K562 (cell line): ENCODE results near the gene HAND2. TPM values are rescaled to one million over a fixed set of nuclear protein-coding genes. Genes with fewer than 3 reads are reported as not detected.

Source experiments
- ATAC-seq: fragments of 200-7000 bp; cut with Tn5 transposase; 3 replicates; pipeline ENCODE4 v1.9.1; 2020; ENCODE audit warnings: moderate library complexity
- BruUV-seq: library from RNA; stranded (reverse); fragments of 400-500 nt; replicated peaks from 2 replicates; lab custom pipeline; 2021; lab: Mats Ljungman, UMichigan
- CTCF ChIA-PET: fragments of 300-600 bp; formaldehyde crosslinking; extraction: SDS; loops from one replicate; lab custom pipeline; 2021; ENCODE audit warnings: low intra/inter-chr PET ratio; lab: Yijun Ruan, JAX
- POLR2A ChIA-PET: fragments of 300-600, 350-650 bp; sonication (Branson Sonifier 250); formaldehyde crosslinking; extraction: SDS; loops from one replicate; lab custom pipeline; 2021; ENCODE audit warnings: antibody characterized with exemption, inconsistent platforms; lab: Yijun Ruan, JAX
- DNase-seq, 4 experiments: peaks; one replicate each; pipeline versions ENCODE4 v3.0.0 to v3.0.0-alpha.2; 2011 to 2018; ENCODE audit warnings: low spot score in 3 of 4, mixed read lengths in 3 of 4; ENCODE audit errors: extremely low read depth in 1 of 4
- FAIRE-seq: peaks from 2 replicates; lab custom pipeline; 2011; peaks lifted over from hg19 to GRCh38; lab: Jason Lieb, UNC
- H2AFZ ChIP-seq: 2 replicates; pipeline ENCODE4 v1.6.0; 2011; ENCODE audit warnings: low read depth, low read length, control low read depth, inconsistent platforms
- H3K27ac ChIP-seq: fragments of 200-600 bp; 3 replicates; pipeline ENCODE4 v1.8.0; 2011; ENCODE audit warnings: low read depth, mild to moderate bottlenecking, control low read depth, inconsistent platforms, low read length, moderate library complexity, mixed read lengths; ENCODE audit errors: extremely low read depth
- H3K27me3 ChIP-seq, 2 experiments: fragments of 300-600 bp in 1 of 2; 2 replicates in 1 of 2; 3 replicates in 1 of 2; pipeline versions ENCODE4 v1.6.0 to v1.8.0; 2011; ENCODE audit warnings: inconsistent platforms in 2 of 2, low read length in 2 of 2, mild to moderate bottlenecking in 1 of 2, mixed read lengths in 1 of 2, moderate library complexity in 1 of 2; ENCODE audit not compliant: control insufficient read depth in 2 of 2, insufficient read depth in 2 of 2
- H3K36me3 ChIP-seq: fragments of 300-600 bp; 3 replicates; pipeline ENCODE4 v1.8.0; 2011; ENCODE audit warnings: mild to moderate bottlenecking, low read length, inconsistent platforms; ENCODE audit not compliant: control insufficient read depth, insufficient read depth
- H3K4me1 ChIP-seq, 2 experiments: fragments of 200-600 bp in 1 of 2; replicated peaks in 1 of 2; 2 replicates in 1 of 2; 3 replicates in 1 of 2; pipeline versions ENCODE4 v1.5.1 to v1.8.0; 2011; ENCODE audit warnings: inconsistent platforms in 2 of 2, low read length in 2 of 2, mild to moderate bottlenecking in 1 of 2, mixed read lengths in 1 of 2, moderate library complexity in 1 of 2; ENCODE audit not compliant: control insufficient read depth in 2 of 2, insufficient read depth in 2 of 2
- H3K4me2 ChIP-seq: 2 replicates; pipeline ENCODE4 v1.6.1; 2011; ENCODE audit warnings: low read length, control low read depth, inconsistent platforms, mixed read lengths; ENCODE audit not compliant: insufficient read depth
- H3K4me3 ChIP-seq: fragments of 200-600 bp; sonication (generic), shearing (Covaris generic); 2 replicates; pipeline ENCODE4 v1.5.1; 2016; ENCODE audit warnings: control low read depth, inconsistent platforms
- H3K79me2 ChIP-seq: fragments of 200-600 bp; 3 replicates; pipeline ENCODE4 v1.8.0; 2011; ENCODE audit warnings: low read length, inconsistent platforms; ENCODE audit not compliant: control insufficient read depth, insufficient read depth
- H3K9ac ChIP-seq, 2 experiments: 2 replicates each; pipeline versions ENCODE4 v1.6.0 to v1.6.1; 2011; ENCODE audit warnings: low read depth in 2 of 2, low read length in 2 of 2, control low read depth in 1 of 2, inconsistent platforms in 1 of 2, mild to moderate bottlenecking in 1 of 2, mixed read lengths in 1 of 2; ENCODE audit not compliant: insufficient read depth in 1 of 2
- H3K9me1 ChIP-seq: one replicate; pipeline ENCODE4 v1.6.0; 2011; ENCODE audit warnings: inconsistent platforms, mild to moderate bottlenecking, low read length, moderate library complexity; ENCODE audit not compliant: control insufficient read depth, insufficient read depth
- H3K9me3 ChIP-seq: replicated peaks from 2 replicates; pipeline ENCODE4 v1.5.1; 2011; ENCODE audit warnings: low read depth, low read length, inconsistent platforms; ENCODE audit not compliant: control insufficient read depth, insufficient read depth
- H4K20me1 ChIP-seq: replicated peaks from 2 replicates; pipeline ENCODE4 v1.6.1; 2011; ENCODE audit warnings: low read length, inconsistent platforms, mixed read lengths; ENCODE audit not compliant: control insufficient read depth, insufficient read depth
- DMBX1 ChIP-seq: fragments of 250-450 bp; sonication (Bioruptor Pico); IDR thresholded peaks from 2 replicates; pipeline ENCODE4 v1.8.0; 2022; ENCODE audit warnings: inconsistent platforms, mild to moderate bottlenecking, moderate library complexity, borderline replicate concordance
- ESRRB ChIP-seq: fragments of 250-450 bp; sonication (Bioruptor Pico); IDR thresholded peaks from 2 replicates; pipeline ENCODE4 v1.5.0; 2020; ENCODE audit warnings: mild to moderate bottlenecking, moderate library complexity, borderline replicate concordance
- FUS ChIP-seq: fragments of 200-400 bp; formaldehyde crosslinking; optimal IDR thresholded peaks from 2 replicates; pipeline ENCODE3; 2017; ENCODE audit warnings: low read depth, low read length
- GABPB2 ChIP-seq: fragments of 250-450 bp; sonication (Bioruptor Pico); conservative IDR thresholded peaks from 2 replicates; pipeline ENCODE4 v1.5.1; 2021; ENCODE audit warnings: mild to moderate bottlenecking
- NR2C1 ChIP-seq, 2 experiments: fragments of 450-650 bp; IDR thresholded peaks; 2 replicates each; pipeline ENCODE4 v1.6.1; 2017; ENCODE audit warnings: mild to moderate bottlenecking in 2 of 2, antibody characterized with exemption in 1 of 2, inconsistent platforms in 1 of 2, missing compliant biosample characterization in 1 of 2, missing genetic modification characterization in 1 of 2
- PRPF4 ChIP-seq: fragments of 200-400 bp; formaldehyde crosslinking; IDR thresholded peaks from one replicate; pipeline ENCODE4 v1.6.1; 2017; ENCODE audit warnings: low read length, low read depth, mild to moderate bottlenecking; ENCODE audit not compliant: insufficient read depth, poor library complexity, severe bottlenecking
- SOX6 ChIP-seq: fragments of 450-650 bp; IDR thresholded peaks from 2 replicates; pipeline ENCODE4 v1.6.1; 2014; ENCODE audit warnings: mild to moderate bottlenecking
- ZNF347 ChIP-seq: fragments of 450-650 bp; formaldehyde crosslinking; IDR thresholded peaks from 2 replicates; pipeline ENCODE4 v1.4.0; 2020; ENCODE audit warnings: low read depth, mild to moderate bottlenecking, moderate library complexity
- ZNF354B ChIP-seq: fragments of 250-450 bp; sonication (Bioruptor Pico); IDR thresholded peaks from 2 replicates; pipeline ENCODE4 v1.4.0; 2020
- ZNF57 ChIP-seq: fragments of 450-650 bp; formaldehyde crosslinking; IDR thresholded peaks from 2 replicates; pipeline ENCODE4 v1.4.0; 2020; ENCODE audit warnings: mild to moderate bottlenecking, moderate library complexity
- WGBS: fragments of 100-300 bp; shearing (Covaris generic); methylation state at CpG from one replicate; pipeline ENCODE4 v1.1.6; 2016; ENCODE audit warnings: low coverage, mixed read lengths; ENCODE audit not compliant: insufficient coverage; ENCODE audit errors: missing lambda C conversion rate; 5-methylcytosine and 5-hydroxymethylcytosine counted together
- in situ Hi-C: fragments of 300-500 bp; cut with MboI; formaldehyde crosslinking; loops from 4 replicates; pipeline ENCODE4 v1.15.0; 2018; ENCODE audit warnings: inconsistent platforms, mixed read lengths
- intact Hi-C: fragments of 100-400 bp; cut with micrococcal nuclease; formaldehyde crosslinking; loops from 2 replicates; pipeline ENCODE4 v1.14.2; 2022
- polyA plus RNA-seq, 8 experiments: library from polyadenylated mRNA; depleted of rRNA in 4 of 8; stranded (reverse) in 5 of 8; unstranded in 3 of 8; fragments of >200 nt; fragmentation: Nextera tagmentation in 2 of 8; fragmentation: Illumina TruSeq in 1 of 8; extraction: Ambion mirVana in 2 of 8; extraction: Trizol in 1 of 8; gene quantifications; 2 replicates each; pipeline versions ENCODE4 v1.2.1 to v1.2.3, GENCODE V29; 2011 to 2014; ENCODE audit warnings: inconsistent platforms in 1 of 8, missing spikeins in 1 of 8
- total RNA-seq, 7 experiments: library from RNA; depleted of rRNA in 6 of 7; stranded (reverse); fragments of >200 nt in 6 of 7; fragmentation: Illumina TruSeq in 2 of 7; extraction: Trizol in 2 of 7; gene quantifications; 2 replicates each; pipeline versions ENCODE4 v1.2.1 to v1.2.3, GENCODE V29; 2011 to 2021; ENCODE audit warnings: low replicate concordance in 1 of 7
- TF ChIP-seq, protein P1 (sequence below): fragments of 450-650 bp; IDR thresholded peaks from 2 replicates; pipeline ENCODE4 v1.6.1; 2017; ENCODE audit warnings: antibody characterized with exemption, mild to moderate bottlenecking
- TF ChIP-seq, protein P2 (sequence below): sonication (generic); formaldehyde crosslinking; IDR thresholded peaks from 2 replicates; pipeline ENCODE4 v1.9.0; 2022; ENCODE audit warnings: mild to moderate bottlenecking, missing genetic modification reagents
- TF ChIP-seq, protein P3 (sequence below): fragments of 250-450 bp; sonication (Bioruptor Pico); IDR thresholded peaks from 2 replicates; pipeline ENCODE4 v1.4.0; 2020; ENCODE audit warnings: borderline replicate concordance
- TF ChIP-seq, protein P4 (sequence below): fragments of 450-650 bp; formaldehyde crosslinking; IDR thresholded peaks from 2 replicates; pipeline ENCODE4 v1.4.0; 2020; ENCODE audit warnings: mild to moderate bottlenecking, moderate library complexity

The HAND2 gene
- total and polyA plus RNA-seq, 9 of the 15 experiments (the other 6 are each of a cell fraction or from before 2014, with no cell fraction given) = 1.7 to 12.8 (median 4.9) TPM

DNA sequence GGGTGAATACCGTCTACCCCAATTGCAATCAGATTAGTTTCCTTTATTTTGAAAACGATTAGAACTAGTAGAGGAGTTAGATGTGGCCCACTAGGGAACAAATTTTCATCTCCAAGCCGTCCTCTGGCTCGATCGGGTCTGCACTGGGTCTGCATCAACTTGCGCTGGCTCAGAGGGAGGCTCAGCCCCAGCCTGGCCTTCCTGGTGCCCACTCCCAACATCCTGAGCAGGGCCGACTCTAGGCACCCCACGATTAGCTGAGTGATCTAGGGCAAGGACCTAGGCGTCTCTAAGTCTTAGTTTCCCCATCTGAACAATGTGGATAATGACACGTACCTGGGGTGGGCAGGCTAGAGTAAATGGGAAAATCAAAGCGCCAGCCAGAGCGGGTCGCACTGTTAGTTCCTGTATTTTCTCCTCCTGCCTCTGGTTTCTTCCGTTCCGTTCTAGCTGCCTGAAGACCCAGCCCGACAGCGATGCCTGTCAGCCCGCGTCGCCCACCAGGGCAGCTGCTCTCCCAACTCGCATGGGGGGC, 7.7 kb upstream of the HAND2 start:
- 59% methylated on average over 17 of the region's 21 CpGs for WGBS
- Histone ChIP-seq H3K27ac (no peak overlapping the region), H3K9me3 (no peaks in the 10 kb centered on the region), H3K9me1 (no peaks in the 10 kb centered on the region), H4K20me1 (no peaks in the 10 kb centered on the region), H3K27me3 (peaks cover 0 to 9% of the 10 kb centered on the region in 2 experiments; a peak in 2 of 5 replicates), H3K4me2 (no peak overlapping the region), H3K36me3 (no peaks in the 10 kb centered on the region), H3K9ac (no peak overlapping the region), H2AFZ (no peak overlapping the region), H3K4me3 (no peak overlapping the region), H3K4me1 (peaks cover 0 to 11% of the 10 kb centered on the region in 2 experiments; a peak in 2 of 5 replicates), H3K79me2 (no peaks in the 10 kb centered on the region)
- ChIA-PET POLR2A (interaction anchor here (0.6 kb wide), 1 partner anchor 164 kb away, joined by 3 read pairs; no protein-coding TSS in a partner anchor), CTCF (no interaction called here)
- intact Hi-C loops = no loop called here
- ATAC-seq (no peak; the same call in 1 of the 3 replicates), DNase-seq (no peak), FAIRE-seq (no peak)
- no TSS peak for BruUV-seq
- in situ Hi-C loops = no loop called here
- no peak for TF ChIP-seq SOX6
- no peak for TF ChIP-seq FUS
- TF ChIP-seq PRPF4 = no peak
- no peak for TF ChIP-seq DMBX1 (CRISPR knock-in tag)
- TF ChIP-seq, protein P1, sequence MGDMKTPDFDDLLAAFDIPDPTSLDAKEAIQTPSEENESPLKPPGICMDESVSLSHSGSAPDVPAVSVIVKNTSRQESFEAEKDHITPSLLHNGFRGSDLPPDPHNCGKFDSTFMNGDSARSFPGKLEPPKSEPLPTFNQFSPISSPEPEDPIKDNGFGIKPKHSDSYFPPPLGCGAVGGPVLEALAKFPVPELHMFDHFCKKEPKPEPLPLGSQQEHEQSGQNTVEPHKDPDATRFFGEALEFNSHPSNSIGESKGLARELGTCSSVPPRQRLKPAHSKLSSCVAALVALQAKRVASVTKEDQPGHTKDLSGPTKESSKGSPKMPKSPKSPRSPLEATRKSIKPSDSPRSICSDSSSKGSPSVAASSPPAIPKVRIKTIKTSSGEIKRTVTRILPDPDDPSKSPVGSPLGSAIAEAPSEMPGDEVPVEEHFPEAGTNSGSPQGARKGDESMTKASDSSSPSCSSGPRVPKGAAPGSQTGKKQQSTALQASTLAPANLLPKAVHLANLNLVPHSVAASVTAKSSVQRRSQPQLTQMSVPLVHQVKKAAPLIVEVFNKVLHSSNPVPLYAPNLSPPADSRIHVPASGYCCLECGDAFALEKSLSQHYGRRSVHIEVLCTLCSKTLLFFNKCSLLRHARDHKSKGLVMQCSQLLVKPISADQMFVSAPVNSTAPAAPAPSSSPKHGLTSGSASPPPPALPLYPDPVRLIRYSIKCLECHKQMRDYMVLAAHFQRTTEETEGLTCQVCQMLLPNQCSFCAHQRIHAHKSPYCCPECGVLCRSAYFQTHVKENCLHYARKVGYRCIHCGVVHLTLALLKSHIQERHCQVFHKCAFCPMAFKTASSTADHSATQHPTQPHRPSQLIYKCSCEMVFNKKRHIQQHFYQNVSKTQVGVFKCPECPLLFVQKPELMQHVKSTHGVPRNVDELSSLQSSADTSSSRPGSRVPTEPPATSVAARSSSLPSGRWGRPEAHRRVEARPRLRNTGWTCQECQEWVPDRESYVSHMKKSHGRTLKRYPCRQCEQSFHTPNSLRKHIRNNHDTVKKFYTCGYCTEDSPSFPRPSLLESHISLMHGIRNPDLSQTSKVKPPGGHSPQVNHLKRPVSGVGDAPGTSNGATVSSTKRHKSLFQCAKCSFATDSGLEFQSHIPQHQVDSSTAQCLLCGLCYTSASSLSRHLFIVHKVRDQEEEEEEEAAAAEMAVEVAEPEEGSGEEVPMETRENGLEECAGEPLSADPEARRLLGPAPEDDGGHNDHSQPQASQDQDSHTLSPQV = no peak
- TF ChIP-seq ZNF57 (CRISPR knock-in tag) = no peak
- TF ChIP-seq, protein P2, sequence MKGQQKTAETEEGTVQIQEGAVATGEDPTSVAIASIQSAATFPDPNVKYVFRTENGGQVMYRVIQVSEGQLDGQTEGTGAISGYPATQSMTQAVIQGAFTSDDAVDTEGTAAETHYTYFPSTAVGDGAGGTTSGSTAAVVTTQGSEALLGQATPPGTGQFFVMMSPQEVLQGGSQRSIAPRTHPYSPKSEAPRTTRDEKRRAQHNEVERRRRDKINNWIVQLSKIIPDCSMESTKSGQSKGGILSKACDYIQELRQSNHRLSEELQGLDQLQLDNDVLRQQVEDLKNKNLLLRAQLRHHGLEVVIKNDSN (CRISPR knock-in tag) = no peak
- TF ChIP-seq ZNF347 (CRISPR knock-in tag) = no peak
- TF ChIP-seq GABPB2 (CRISPR knock-in tag) = no peak
- TF ChIP-seq, protein P3, sequence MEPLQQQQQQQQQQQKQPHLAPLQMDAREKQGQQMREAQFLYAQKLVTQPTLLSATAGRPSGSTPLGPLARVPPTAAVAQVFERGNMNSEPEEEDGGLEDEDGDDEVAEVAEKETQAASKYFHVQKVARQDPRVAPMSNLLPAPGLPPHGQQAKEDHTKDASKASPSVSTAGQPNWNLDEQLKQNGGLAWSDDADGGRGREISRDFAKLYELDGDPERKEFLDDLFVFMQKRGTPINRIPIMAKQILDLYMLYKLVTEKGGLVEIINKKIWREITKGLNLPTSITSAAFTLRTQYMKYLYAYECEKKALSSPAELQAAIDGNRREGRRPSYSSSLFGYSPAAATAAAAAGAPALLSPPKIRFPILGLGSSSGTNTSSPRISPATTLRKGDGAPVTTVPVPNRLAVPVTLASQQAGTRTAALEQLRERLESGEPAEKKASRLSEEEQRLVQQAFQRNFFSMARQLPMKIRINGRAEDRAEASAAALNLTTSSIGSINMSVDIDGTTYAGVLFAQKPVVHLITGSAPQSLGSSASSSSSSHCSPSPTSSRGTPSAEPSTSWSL = no peak
- TF ChIP-seq NR2C1 (IDR thresholded peaks at IDR 0.05) = no peak
- TF ChIP-seq NR2C1 (tag; IDR thresholded peaks at IDR 0.05) = no peak
- TF ChIP-seq, protein P4, sequence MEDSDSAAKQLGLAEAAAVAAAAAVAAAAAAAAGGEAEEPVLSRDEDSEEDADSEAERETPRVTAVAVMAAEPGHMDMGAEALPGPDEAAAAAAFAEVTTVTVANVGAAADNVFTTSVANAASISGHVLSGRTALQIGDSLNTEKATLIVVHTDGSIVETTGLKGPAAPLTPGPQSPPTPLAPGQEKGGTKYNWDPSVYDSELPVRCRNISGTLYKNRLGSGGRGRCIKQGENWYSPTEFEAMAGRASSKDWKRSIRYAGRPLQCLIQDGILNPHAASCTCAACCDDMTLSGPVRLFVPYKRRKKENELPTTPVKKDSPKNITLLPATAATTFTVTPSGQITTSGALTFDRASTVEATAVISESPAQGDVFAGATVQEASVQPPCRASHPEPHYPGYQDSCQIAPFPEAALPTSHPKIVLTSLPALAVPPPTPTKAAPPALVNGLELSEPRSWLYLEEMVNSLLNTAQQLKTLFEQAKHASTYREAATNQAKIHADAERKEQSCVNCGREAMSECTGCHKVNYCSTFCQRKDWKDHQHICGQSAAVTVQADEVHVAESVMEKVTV (CRISPR knock-in tag) = no peak
- no peak for TF ChIP-seq ESRRB (CRISPR knock-in tag)
- no peak for TF ChIP-seq ZNF354B
